Subcutaneous abdominal adipose tissue (tissue), 5 donors: ENCODE data around the gene DPH2.
A peak's percentile ranks its signal among the peaks of the same experiment; 100 is the strongest.

Experiments
- H3K27ac ChIP-seq: one replicate; pipeline ENCODE4 v1.7.0; 2013; ENCODE audit warnings: low read depth, mild to moderate bottlenecking, inconsistent platforms, low read length, moderate library complexity
- H3K27me3 ChIP-seq, 5 donors: one replicate each; pipeline ENCODE4 v1.7.0; 2013; ENCODE audit warnings: low read length in 5 of 5, inconsistent platforms in 1 of 5; ENCODE audit not compliant: control insufficient read depth in 5 of 5, insufficient read depth in 4 of 5
- H3K36me3 ChIP-seq, 5 donors: one replicate each; pipeline ENCODE4 v1.7.0; 2013; ENCODE audit warnings: low read length in 5 of 5; ENCODE audit not compliant: control insufficient read depth in 5 of 5, insufficient read depth in 5 of 5
- H3K4me1 ChIP-seq, 5 donors: one replicate each; pipeline ENCODE4 v1.7.0; 2013; ENCODE audit warnings: low read length in 5 of 5, mild to moderate bottlenecking in 3 of 5, moderate library complexity in 1 of 5; ENCODE audit not compliant: control insufficient read depth in 5 of 5, insufficient read depth in 5 of 5
- H3K4me3 ChIP-seq, 5 donors: one replicate each; pipeline ENCODE4 v1.7.0; 2013; ENCODE audit warnings: low read length in 5 of 5, low read depth in 1 of 5
- H3K9ac ChIP-seq, 5 donors: one replicate each; pipeline ENCODE4 v1.7.0; 2013; ENCODE audit warnings: low read length in 5 of 5, mild to moderate bottlenecking in 4 of 5, moderate library complexity in 3 of 5
- H3K9me3 ChIP-seq, 5 donors: one replicate each; pipeline ENCODE4 v1.7.0; 2013; ENCODE audit warnings: low read length in 5 of 5; ENCODE audit not compliant: control insufficient read depth in 5 of 5
- donor health status: healthy.
- donor health status: healthy.
- donor health status: healthy.
- donor health status: healthy.
- donor health status: healthy.

Gene DPH2

DNA sequence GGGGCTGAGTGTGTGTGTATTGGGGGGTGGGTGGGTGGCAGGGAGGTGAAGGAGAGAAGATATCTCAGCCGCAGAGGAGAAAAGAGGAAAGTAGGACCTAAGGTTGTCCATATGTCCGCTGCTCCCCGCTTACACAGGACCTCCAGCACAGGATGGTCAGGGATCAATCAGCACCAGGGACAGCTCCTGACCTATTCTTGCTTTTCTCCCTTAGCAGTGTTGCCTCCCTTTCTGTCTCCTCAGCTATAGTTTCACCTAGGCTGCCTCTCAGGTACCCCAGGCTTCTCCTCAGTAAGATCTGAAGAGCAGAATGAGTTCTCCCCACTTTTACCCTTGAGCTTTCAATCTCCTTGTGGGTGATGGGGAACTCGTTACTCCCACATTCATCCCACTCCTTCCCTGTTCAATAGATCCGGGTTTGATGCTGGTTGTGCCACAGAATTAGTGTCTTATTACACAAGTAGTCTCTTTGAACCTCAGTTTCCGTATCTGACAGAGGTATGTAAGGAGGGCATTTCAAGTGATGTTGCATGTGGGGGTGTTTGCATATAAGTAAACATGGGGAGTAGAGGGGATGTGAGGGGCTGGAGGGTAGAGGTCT lies 1.4 kb upstream of the DPH2 start:
- Histone ChIP-seq H3K9me3 (no peaks in the 10 kb centered on the region), H3K27me3 (no peaks in the 10 kb centered on the region), H3K9ac (no peak overlapping the region), H3K36me3 (peaks cover 0 to 56% (median 31%) of the 10 kb centered on the region in 5 donors), H3K4me3 (no peak overlapping the region), H3K4me1 (peaks cover 2 to 20% (median 16%) of the 10 kb centered on the region in 5 donors), H3K27ac (no peak overlapping the region)

DNA sequence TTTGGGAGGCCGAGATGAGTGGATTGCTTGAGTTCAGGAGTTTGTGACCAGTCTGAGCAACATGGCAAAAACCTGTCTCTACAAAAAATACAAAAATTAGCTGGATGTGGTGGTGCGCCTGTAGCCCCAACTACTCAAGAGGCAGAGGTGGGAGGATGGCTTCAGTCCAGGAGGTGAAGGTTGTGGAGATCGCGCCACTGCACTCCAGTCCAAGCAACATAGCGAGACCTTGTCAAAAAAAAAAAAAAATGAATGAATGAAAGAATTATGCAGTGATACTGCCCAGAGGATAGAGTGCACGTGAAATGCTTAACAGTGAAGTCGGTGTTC lies 429 bp upstream of the DPH2 start:
- Histone ChIP-seq H3K36me3 (peaks cover 0 to 50% (median 24%) of the 10 kb centered on the region in 5 donors), H3K9ac (no peak overlapping the region), H3K4me3 (peak overlapping the region in 4 of 5 donors; percentile 33 to 97 (median 37)), H3K27me3 (no peaks in the 10 kb centered on the region), H3K4me1 (peaks cover 4 to 26% (median 23%) of the 10 kb centered on the region in 5 donors), H3K27ac (no peak overlapping the region), H3K9me3 (no peaks in the 10 kb centered on the region)

DNA sequence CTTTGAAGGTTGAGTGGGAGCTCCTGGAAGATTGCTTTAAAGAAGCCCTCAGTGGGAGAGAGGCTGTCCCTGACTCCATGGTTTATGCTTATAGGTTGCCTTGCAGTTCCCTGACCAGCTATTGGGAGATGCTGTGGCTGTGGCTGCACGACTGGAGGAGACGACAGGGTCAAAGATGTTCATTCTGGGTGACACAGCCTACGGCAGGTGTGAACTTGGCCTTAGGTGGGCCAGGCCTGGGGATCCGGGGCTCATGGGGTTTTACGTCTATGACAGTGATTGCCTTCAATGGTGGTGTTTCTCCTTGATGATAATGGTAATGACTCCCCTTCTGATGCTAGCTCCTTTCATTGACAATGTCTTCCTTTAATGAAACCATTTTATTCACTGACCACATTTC lies 692 bp downstream of the DPH2 start:
- no peaks in the 10 kb centered on the region for H3K9me3 ChIP-seq
- H3K4me3 ChIP-seq: peak overlapping the region; percentile 84 to 97 (median 94)
- no peaks in the 10 kb centered on the region for H3K27me3 ChIP-seq
- peak overlapping the region; percentile 29 to 91 (median 82) for H3K9ac ChIP-seq
- H3K36me3 ChIP-seq: peaks cover 0 to 41% (median 24%) of the 10 kb centered on the region in 5 donors
- peaks cover 4 to 32% (median 29%) of the 10 kb centered on the region in 5 donors for H3K4me1 ChIP-seq
- H3K27ac ChIP-seq: no peak overlapping the region

DNA sequence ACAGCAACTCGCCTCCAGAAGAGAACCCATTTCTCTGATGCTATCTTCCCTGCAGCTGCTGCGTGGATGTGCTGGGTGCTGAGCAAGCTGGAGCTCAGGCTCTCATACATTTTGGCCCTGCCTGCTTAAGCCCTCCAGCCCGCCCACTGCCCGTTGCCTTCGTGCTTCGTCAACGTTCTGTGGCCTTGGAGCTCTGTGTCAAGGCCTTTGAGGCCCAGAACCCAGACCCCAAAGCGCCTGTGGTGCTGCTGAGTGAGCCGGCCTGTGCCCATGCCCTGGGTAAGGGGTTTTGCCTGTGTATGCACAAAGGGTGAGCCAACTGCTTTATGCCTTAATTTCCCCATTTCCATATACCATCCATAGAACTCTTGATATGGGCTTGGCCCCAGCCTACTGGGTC lies 1.1 kb downstream of the DPH2 start:
- H3K36me3 ChIP-seq: peaks cover 0 to 37% (median 23%) of the 10 kb centered on the region in 5 donors
- H3K27ac ChIP-seq: no peak overlapping the region
- H3K27me3 ChIP-seq: no peaks in the 10 kb centered on the region
- no peaks in the 10 kb centered on the region for H3K9me3 ChIP-seq
- peaks cover 6 to 36% (median 33%) of the 10 kb centered on the region in 5 donors for H3K4me1 ChIP-seq
- H3K9ac ChIP-seq: no peak overlapping the region
- peak overlapping the region in 4 of 5 donors; percentile 84 to 97 (median 95) for H3K4me3 ChIP-seq

DNA sequence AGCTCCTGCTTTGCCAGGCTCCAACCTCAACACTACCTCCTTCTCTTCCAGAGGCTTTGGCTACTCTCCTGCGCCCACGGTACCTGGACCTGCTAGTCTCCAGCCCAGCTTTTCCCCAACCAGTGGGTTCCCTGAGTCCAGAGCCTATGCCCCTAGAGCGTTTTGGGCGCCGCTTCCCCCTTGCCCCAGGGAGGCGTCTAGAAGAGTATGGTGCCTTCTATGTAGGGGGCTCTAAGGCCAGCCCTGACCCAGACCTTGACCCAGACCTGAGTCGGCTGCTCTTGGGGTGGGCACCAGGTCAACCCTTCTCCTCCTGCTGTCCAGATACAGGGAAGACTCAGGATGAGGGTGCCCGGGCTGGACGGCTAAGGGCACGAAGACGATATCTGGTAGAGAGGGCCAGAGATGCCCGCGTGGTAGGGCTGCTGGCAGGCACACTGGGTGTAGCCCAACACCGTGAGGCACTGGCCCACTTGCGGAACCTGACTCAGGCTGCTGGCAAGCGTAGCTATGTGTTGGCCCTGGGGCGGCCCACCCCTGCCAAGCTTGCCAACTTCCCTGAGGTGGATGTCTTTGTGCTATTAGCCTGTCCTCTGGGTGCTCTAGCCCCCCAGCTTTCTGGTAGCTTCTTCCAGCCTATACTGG lies 1.6 kb downstream of the DPH2 start:
- Histone ChIP-seq H3K27me3 (no peaks in the 10 kb centered on the region), H3K9me3 (no peaks in the 10 kb centered on the region), H3K4me1 (peaks cover 6 to 42% (median 38%) of the 10 kb centered on the region in 5 donors), H3K36me3 (peaks cover 0 to 37% (median 21%) of the 10 kb centered on the region in 5 donors), H3K27ac (no peak overlapping the region), H3K9ac (no peak overlapping the region), H3K4me3 (no peak overlapping the region)

DNA sequence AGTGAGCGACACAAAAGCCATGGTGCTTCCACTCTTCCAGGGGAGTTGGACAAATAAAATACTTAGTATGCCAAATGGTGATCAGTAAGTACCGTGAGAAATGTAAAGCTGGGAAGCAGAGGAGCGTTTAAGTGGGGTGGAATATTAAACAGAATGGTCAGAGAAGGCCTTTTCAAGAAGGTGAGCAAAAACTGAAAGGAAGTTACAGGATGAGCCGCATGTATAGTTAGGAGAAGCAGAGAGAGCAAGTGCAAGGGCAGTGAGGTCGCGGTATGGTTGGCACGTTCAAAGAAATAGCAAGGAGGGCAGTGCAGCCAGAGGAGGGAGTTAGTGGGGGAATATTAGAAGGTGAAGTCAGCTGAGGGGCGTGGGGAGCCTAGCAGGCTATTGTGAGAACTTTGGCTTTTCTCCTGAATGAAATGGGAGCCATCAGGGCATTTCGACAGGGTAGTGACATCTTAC lies 4.2 kb downstream of the DPH2 start:
- H3K4me3 ChIP-seq: peak overlapping the region; percentile 67 to 88 (median 83)
- H3K27me3 ChIP-seq: no peaks in the 10 kb centered on the region
- peak overlapping the region; percentile 77 for H3K27ac ChIP-seq
- H3K9ac ChIP-seq: peak overlapping the region in 4 of 5 donors; percentile 86 to 92 (median 90)
- H3K9me3 ChIP-seq: no peaks in the 10 kb centered on the region
- peaks cover 4 to 42% (median 29%) of the 10 kb centered on the region in 5 donors for H3K36me3 ChIP-seq
- H3K4me1 ChIP-seq: peaks cover 9 to 66% (median 56%) of the 10 kb centered on the region in 5 donors

DNA sequence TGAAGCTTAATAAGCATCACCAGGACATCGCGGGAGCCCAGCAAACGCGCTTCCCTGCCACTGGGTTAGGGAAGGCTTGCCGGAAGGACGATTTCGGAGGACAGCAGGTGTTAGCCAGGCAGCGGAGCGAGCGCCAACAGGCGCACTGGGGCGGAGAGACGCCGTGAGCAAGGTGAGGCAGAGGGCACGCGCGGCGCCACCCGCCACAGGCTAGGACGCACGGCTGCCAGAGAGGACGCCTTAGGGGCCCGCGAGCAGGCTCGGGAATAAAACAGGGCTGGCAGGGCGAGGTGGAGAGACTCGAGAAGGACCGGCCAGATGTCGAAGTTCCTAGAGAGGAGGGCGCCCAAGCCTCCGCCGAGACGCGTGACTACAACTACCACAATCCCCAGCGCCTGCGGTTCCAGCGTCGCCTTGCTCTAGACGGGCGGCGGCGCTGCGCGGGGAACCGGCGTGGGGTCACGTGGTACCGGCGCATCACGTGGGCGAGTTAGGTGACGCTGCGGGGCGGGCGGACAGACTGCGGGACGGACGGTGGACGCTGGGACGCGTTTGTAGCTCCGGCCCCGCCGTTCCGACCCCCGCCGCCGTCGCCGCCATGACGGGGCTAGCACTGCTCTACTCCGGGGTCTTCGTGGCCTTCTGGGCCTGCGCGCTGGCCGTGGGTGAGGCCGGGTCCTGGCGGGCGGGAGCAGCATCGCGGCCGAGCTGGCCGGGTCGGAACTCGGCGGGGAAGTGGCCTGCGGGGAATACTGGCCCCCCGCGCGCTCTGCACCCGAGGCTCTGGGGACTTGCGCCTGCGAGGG lies 4.8 kb downstream of the DPH2 start, which contains the start of gene ATP6V0B:
Gene ATP6V0B (plus strand): TSS at position 518 of the 806 bp plus-strand sequence. CDS start 81 bp downstream, at position 599.
- peak within 1 kb of the TSS; percentile 86 to 92 (median 88) for H3K9ac ChIP-seq
- H3K4me3 ChIP-seq: peak within 1 kb of the TSS; percentile 82 to 91 (median 83)
- no peaks in the 10 kb centered on the region for H3K9me3 ChIP-seq
- H3K4me1 ChIP-seq: peaks cover 9 to 63% (median 53%) of the 10 kb centered on the region in 5 donors
- H3K27ac ChIP-seq: peak within 1 kb of the TSS; percentile 77
- H3K27me3 ChIP-seq: no peaks in the 10 kb centered on the region
- peaks cover 4 to 42% (median 29%) of the 10 kb centered on the region in 5 donors for H3K36me3 ChIP-seq

DNA sequence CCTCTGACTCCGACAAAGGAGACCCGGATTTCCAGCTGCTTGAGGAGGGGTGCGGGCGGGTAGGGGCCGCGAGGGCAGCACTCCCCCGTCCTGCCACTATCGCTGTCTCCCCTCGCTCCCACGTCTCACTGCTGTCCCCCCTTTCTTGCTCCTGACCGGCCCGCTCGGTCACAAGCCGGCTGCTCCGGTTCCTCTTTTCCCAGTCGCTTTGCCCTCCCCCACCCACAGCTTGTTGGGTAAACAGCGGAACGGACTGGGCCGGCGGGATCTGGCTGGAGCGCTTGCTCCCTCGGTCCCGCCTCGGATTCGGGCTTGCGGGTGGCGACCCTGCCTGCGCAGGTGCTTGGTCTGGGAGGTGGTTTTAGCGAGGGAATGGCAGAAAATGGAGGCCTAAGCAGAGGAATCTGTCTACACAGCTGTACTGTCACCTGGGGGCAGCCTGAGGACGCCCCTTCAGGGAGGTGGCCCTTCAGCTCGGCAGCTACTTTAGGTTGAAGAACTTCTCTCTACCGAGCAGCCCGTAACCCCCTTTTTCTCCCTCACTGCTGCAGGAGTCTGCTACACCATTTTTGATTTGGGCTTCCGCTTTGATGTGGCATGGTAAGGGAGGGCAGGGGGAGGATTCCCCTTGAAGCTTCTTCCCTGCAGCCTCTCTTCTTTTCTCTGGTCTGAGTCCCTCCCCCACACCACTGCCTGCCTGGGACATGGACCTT lies 5.6 kb downstream of the DPH2 start:
- H3K27ac ChIP-seq: peak overlapping the region; percentile 77
- no peaks in the 10 kb centered on the region for H3K27me3 ChIP-seq
- H3K4me1 ChIP-seq: peaks cover 12 to 65% (median 55%) of the 10 kb centered on the region in 5 donors

DNA sequence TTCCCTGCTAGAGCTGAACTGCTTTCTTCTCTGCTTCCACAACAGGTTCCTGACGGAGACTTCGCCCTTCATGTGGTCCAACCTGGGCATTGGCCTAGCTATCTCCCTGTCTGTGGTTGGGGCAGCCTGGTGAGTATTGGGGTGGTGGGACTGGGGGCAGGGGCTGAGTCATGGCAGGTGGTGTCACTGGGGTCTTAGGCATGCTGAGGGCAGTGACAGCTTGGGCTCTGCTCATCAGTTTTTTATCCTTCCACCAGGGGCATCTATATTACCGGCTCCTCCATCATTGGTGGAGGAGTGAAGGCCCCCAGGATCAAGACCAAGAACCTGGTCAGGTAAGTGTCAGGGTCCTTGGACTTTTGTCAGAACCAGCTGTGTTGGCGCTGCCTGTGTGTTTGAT lies 6.2 kb downstream of the DPH2 start:
- H3K4me1 ChIP-seq: peaks cover 13 to 60% (median 55%) of the 10 kb centered on the region in 5 donors
- H3K36me3 ChIP-seq: peaks cover 4 to 42% (median 29%) of the 10 kb centered on the region in 5 donors
- H3K9me3 ChIP-seq: no peaks in the 10 kb centered on the region
- no peaks in the 10 kb centered on the region for H3K27me3 ChIP-seq
- peak overlapping the region; percentile 86 to 92 (median 88) for H3K9ac ChIP-seq
- peak overlapping the region; percentile 82 to 91 (median 83) for H3K4me3 ChIP-seq
- H3K27ac ChIP-seq: peak overlapping the region; percentile 77

More for the DNA sequence above, 5.6 kb downstream of the DPH2 start:
- Histone ChIP-seq H3K9me3 (no peaks in the 10 kb centered on the region), H3K36me3 (peaks cover 4 to 42% (median 29%) of the 10 kb centered on the region in 5 donors), H3K4me3 (peak overlapping the region; percentile 82 to 91 (median 83)), H3K9ac (peak overlapping the region; percentile 86 to 92 (median 88))
